ENCODE data around the gene CLMN.
"Not testable (repeated sequence)": the region's sequence is repeated elsewhere in the genome, so short reads cannot be mapped to it uniquely, and the experiment has no call there.

- not testable (repeated sequence) for TF ChIP-seq EZH2 (IDR thresholded peaks at IDR 0.05); POLR2AphosphoS5 (IDR thresholded peaks at IDR 0.05; ENCODE audit: borderline replicate concordance, low read depth, low read length); FOXP2 (optimal IDR thresholded peaks at IDR 0.05; ENCODE audit: control extremely low read depth, extremely low read length, insufficient read depth)
Measured at GRCh38 chr14:95201745-95202144, 118.0 kb downstream of the CLMN start.
